Stimulated activated CD4-positive, alpha-beta T cell treated with anti-CD3 and anti-CD28 coated beads, Interleukin-2, amount 100 ng/mL, for 24 hours (primary cell): ENCODE measurements around the gene THAP10.
A peak's percentile ranks its signal among the peaks of the same experiment; 100 is the strongest.
"Not testable (repeated sequence)": the region's sequence is repeated elsewhere in the genome, so short reads cannot be mapped to it uniquely, and the experiment has no call there.

ENCODE experiments used
- DNase-seq, 2 donors: peaks; one replicate each; pipeline ENCODE4 v3.0.0-alpha.2; 2020

The THAP10 gene

GRCh38 chr15:70876011-70876410 is 16.2 kb downstream of the THAP10 start:
- DNase-seq = no peak

GRCh38 chr15:70875001-70875782 is 17.0 kb downstream of the THAP10 start:
- no peak for DNase-seq

- DNase-seq = no peak
Measured at GRCh38 chr15:70873232-70874054, 18.8 kb downstream of the THAP10 start.

GRCh38 chr15:70871490-70871889 is 20.7 kb downstream of the THAP10 start:
- DNase-seq = not testable (repeated sequence)

- no peak for DNase-seq
Measured at GRCh38 chr15:70870051-70870450, 22.2 kb downstream of the THAP10 start.

- no peak for DNase-seq
Measured at GRCh38 chr15:70869346-70869745, 22.9 kb downstream of the THAP10 start.

GRCh38 chr15:70867911-70868467 is 24.2 kb downstream of the THAP10 start:
- no peak for DNase-seq

- DNase-seq = no peak
Measured at GRCh38 chr15:70866982-70867641, 25.1 kb downstream of the THAP10 start.

GRCh38 chr15:70863450-70864218 is 28.6 kb downstream of the THAP10 start:
- no peak for DNase-seq

- DNase-seq = no peak
Measured at GRCh38 chr15:70859998-70860397, 32.2 kb downstream of the THAP10 start.

GRCh38 chr15:70859322-70859908 is 32.8 kb downstream of the THAP10 start:
- no peak for DNase-seq

- DNase-seq = not testable (repeated sequence)
Measured at GRCh38 chr15:70858614-70859321, 33.5 kb downstream of the THAP10 start.

GRCh38 chr15:70857562-70858285 is 34.5 kb downstream of the THAP10 start:
- DNase-seq = no peak

- DNase-seq = no peak
Measured at GRCh38 chr15:70856884-70857561, 35.2 kb downstream of the THAP10 start.

GRCh38 chr15:70856177-70856883 is 35.9 kb downstream of the THAP10 start:
- no peak for DNase-seq

- DNase-seq = no peak
Measured at GRCh38 chr15:70855764-70856163, 36.5 kb downstream of the THAP10 start.

- no peak for DNase-seq
Measured at GRCh38 chr15:70854666-70854976, 37.6 kb downstream of the THAP10 start.

GRCh38 chr15:70853973-70854665 is 38.1 kb downstream of the THAP10 start, which contains the start of gene LARP6:
TSS of gene LARP6 (minus strand) at chr15:70854157. CDS start at chr15:70854088, 69 bp downstream.
- DNase-seq = peak; percentile 23 to 54
